Keratinocyte (primary cell): ENCODE data around the gene EHBP1. TPM values are rescaled to one million over a fixed set of nuclear protein-coding genes. Genes with fewer than 3 reads are reported as not detected.
A peak's percentile ranks its signal among the peaks of the same experiment; 100 is the strongest.

ENCODE experiments used
- DNase-seq: peaks from one replicate; pipeline ENCODE4 v3.0.0-alpha.2; 2011; ENCODE audit warnings: low read depth, missing footprints, low spot score
- FAIRE-seq: peaks from 2 replicates; lab custom pipeline; 2011; peaks lifted over from hg19 to GRCh38; lab: Jason Lieb, UNC
- H2AFZ ChIP-seq: 2 replicates; pipeline ENCODE4 v1.6.0; 2012; ENCODE audit warnings: low read length, control low read depth, inconsistent platforms; ENCODE audit not compliant: control insufficient read depth
- H3K27ac ChIP-seq: 2 replicates; pipeline ENCODE4 v1.5.1; 2011; ENCODE audit warnings: low read length; ENCODE audit not compliant: control insufficient read depth, insufficient read depth
- H3K27me3 ChIP-seq: 3 replicates; pipeline ENCODE4 v1.6.0; 2011; ENCODE audit warnings: low read length; ENCODE audit not compliant: control insufficient read depth, insufficient read depth; ENCODE audit errors: extremely low read depth
- H3K36me3 ChIP-seq, 2 experiments: 2 replicates in 1 of 2; 3 replicates in 1 of 2; pipeline ENCODE4 v1.5.1; 2011; ENCODE audit warnings: low read length in 2 of 2, mild to moderate bottlenecking in 1 of 2; ENCODE audit not compliant: control insufficient read depth in 2 of 2, insufficient read depth in 2 of 2; ENCODE audit errors: extremely low read depth in 1 of 2
- H3K4me1 ChIP-seq: 3 replicates; pipeline ENCODE4 v1.5.1; 2011; ENCODE audit warnings: low read length; ENCODE audit not compliant: control insufficient read depth, insufficient read depth; ENCODE audit errors: extremely low read depth
- H3K4me2 ChIP-seq: 3 replicates; pipeline ENCODE4 v1.6.0; 2011; ENCODE audit warnings: low read depth, low read length; ENCODE audit not compliant: control insufficient read depth, insufficient read depth; ENCODE audit errors: extremely low read depth
- H3K4me3 ChIP-seq, 3 experiments: fragments of 200-600 bp in 1 of 3; sonication (generic) in 1 of 3; 2 replicates in 2 of 3; 3 replicates in 1 of 3; pipeline ENCODE4 v1.5.1; 2011 to 2016; ENCODE audit warnings: low read length in 3 of 3, mild to moderate bottlenecking in 3 of 3, control low read depth in 2 of 3, inconsistent platforms in 1 of 3, low read depth in 1 of 3, mixed read lengths in 1 of 3, mixed run types in 1 of 3, moderate library complexity in 1 of 3; ENCODE audit not compliant: control insufficient read depth in 2 of 3, insufficient read depth in 2 of 3; ENCODE audit errors: extremely low read depth in 1 of 3
- H3K79me2 ChIP-seq: 2 replicates; pipeline ENCODE4 v1.6.0; 2012; ENCODE audit warnings: low read length; ENCODE audit not compliant: control insufficient read depth, insufficient read depth
- H3K9ac ChIP-seq: 3 replicates; pipeline ENCODE4 v1.6.0; 2011; ENCODE audit warnings: low read length; ENCODE audit not compliant: control insufficient read depth, insufficient read depth; ENCODE audit errors: extremely low read depth
- H3K9me1 ChIP-seq: 3 replicates; pipeline ENCODE4 v1.6.0; 2011; ENCODE audit warnings: low read length; ENCODE audit not compliant: control insufficient read depth, insufficient read depth; ENCODE audit errors: extremely low read depth
- H3K9me3 ChIP-seq: 2 replicates; pipeline ENCODE4 v1.5.1; 2012; ENCODE audit warnings: low read depth, low read length; ENCODE audit not compliant: control insufficient read depth
- H4K20me1 ChIP-seq: 3 replicates; pipeline ENCODE4 v1.6.0; 2011; ENCODE audit warnings: low read length; ENCODE audit not compliant: control insufficient read depth, insufficient read depth; ENCODE audit errors: extremely low read depth
- EZH2 ChIP-seq: IDR thresholded peaks from one replicate; pipeline ENCODE4 v1.6.1; 2012; ENCODE audit warnings: inconsistent platforms, mild to moderate bottlenecking, low read length, moderate library complexity
- dilution Hi-C: fragments of 300-500 bp; cut with MboI; formaldehyde crosslinking; loops from one replicate; pipeline ENCODE4 v1.7.0; 2020; ENCODE audit warnings: low sequenced_read_pairs; ENCODE audit not compliant: extremely low pct_ligation_motif_present
- polyA plus RNA-seq, 5 experiments: library from polyadenylated mRNA; depleted of rRNA in 3 of 5; stranded (reverse) in 3 of 5; stranded (forward) in 1 of 5; unstranded in 1 of 5; fragments of >200 nt; gene quantifications; 1 replicate in 1 of 5; 2 replicates in 3 of 5; 3 replicates in 1 of 5; pipeline versions ENCODE4 v1.2.1 to v1.2.3, GENCODE V29; 2011 to 2012; ENCODE audit warnings: missing spikeins in 2 of 5, low read depth in 1 of 5, low replicate concordance in 1 of 5
- TF ChIP-seq, protein P1 (sequence below), 3 experiments: IDR thresholded peaks in 1 of 3; conservative IDR thresholded peaks in 1 of 3; optimal IDR thresholded peaks in 1 of 3; 2 replicates in 2 of 3; 3 replicates in 1 of 3; pipeline versions ENCODE3 to v1.5.1; 2011; ENCODE audit warnings: low read length in 3 of 3, mild to moderate bottlenecking in 3 of 3, moderate library complexity in 2 of 3, control low read depth in 1 of 3, inconsistent platforms in 1 of 3; ENCODE audit not compliant: insufficient read depth in 2 of 3; ENCODE audit errors: extremely low read depth in 1 of 3

The EHBP1 gene
- polyA plus RNA-seq, 1 donor (not counting 4 experiments of a cell fraction or from before 2014, with no cell fraction given), result 59.0 TPM

DNA sequence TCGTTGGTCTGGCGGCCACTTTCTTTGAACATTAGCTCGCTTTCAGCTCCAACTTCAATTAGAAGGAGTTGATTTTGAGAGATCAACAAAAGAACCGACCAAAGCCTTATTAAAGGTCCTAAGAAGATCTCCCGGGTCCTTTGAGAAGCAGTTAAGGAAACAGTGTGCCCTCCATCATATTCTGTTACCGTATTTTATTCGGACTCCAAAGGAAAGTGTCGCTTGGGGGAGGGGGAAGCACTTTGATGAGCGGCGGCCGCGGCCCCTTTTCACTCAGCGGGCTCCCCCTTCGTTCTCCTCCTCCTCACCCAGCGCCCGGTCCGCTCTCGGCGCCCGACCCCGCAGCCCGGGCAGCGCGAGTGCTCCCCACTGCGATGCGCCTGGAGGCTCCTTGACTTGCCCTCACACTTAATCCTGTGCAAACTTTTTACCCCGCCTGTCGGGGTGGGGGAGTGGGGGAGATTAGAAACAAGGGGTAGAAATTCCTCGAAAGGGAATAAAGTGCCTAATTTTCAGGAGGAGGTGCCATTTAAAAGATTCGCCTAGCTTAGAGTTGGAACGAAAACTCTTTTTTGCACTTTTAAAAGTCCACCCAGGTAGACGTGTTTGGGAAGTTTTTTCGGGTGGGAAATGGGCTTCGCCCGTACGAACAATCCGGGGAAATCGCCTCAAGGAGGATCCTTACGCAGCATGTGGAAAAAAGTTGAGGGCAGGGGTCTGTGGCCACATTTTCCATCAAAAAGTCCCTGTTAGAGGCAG, 343.9 kb downstream of the EHBP1 start:
- FAIRE-seq (no peak), DNase-seq (no peak)
- peak overlapping the region; percentile 59 for H2AFZ ChIP-seq
- H4K20me1 ChIP-seq, result no peaks in the 10 kb centered on the region
- peaks cover 23% of the 10 kb centered on the region for H3K4me1 ChIP-seq
- peaks cover 15% of the 10 kb centered on the region for H3K79me2 ChIP-seq
- no peaks in the 10 kb centered on the region for H3K9me3 ChIP-seq
- peaks cover 7 to 11% of the 10 kb centered on the region in 2 experiments for H3K36me3 ChIP-seq
- no peaks in the 10 kb centered on the region for H3K9me1 ChIP-seq
- peak overlapping the region; percentile 82 for H3K27ac ChIP-seq
- H3K27me3 ChIP-seq, result no peaks in the 10 kb centered on the region
- peak overlapping the region; percentile 59 to 90 (median 85) for H3K4me3 ChIP-seq
- H3K4me2 ChIP-seq, result peak overlapping the region; percentile 100
- no peak for TF ChIP-seq EZH2
- TF ChIP-seq, protein P1, sequence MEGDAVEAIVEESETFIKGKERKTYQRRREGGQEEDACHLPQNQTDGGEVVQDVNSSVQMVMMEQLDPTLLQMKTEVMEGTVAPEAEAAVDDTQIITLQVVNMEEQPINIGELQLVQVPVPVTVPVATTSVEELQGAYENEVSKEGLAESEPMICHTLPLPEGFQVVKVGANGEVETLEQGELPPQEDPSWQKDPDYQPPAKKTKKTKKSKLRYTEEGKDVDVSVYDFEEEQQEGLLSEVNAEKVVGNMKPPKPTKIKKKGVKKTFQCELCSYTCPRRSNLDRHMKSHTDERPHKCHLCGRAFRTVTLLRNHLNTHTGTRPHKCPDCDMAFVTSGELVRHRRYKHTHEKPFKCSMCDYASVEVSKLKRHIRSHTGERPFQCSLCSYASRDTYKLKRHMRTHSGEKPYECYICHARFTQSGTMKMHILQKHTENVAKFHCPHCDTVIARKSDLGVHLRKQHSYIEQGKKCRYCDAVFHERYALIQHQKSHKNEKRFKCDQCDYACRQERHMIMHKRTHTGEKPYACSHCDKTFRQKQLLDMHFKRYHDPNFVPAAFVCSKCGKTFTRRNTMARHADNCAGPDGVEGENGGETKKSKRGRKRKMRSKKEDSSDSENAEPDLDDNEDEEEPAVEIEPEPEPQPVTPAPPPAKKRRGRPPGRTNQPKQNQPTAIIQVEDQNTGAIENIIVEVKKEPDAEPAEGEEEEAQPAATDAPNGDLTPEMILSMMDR (optimal IDR thresholded peaks at IDR 0.05 in 1 of 3, IDR thresholded peaks at IDR 0.05 in 1 of 3, conservative IDR thresholded peaks at IDR 0.05 in 1 of 3; ENCODE audit: extremely low read depth in 1 of 3, insufficient read depth in 2 of 3, low read length in 3 of 3), result no peak
- dilution Hi-C loops, result no loop called here
- peak overlapping the region; percentile 80 for H3K9ac ChIP-seq

GRCh38 chr2:63049970-63050333, 344.4 kb downstream of the EHBP1 start:
- Histone ChIP-seq H3K79me2 (peaks cover 15% of the 10 kb centered on the region), H3K36me3 (peaks cover 7 to 13% of the 10 kb centered on the region in 2 experiments), H3K4me3 (peak overlapping the region; percentile 59 to 90 (median 85)), H3K4me1 (peaks cover 23% of the 10 kb centered on the region), H3K27me3 (no peaks in the 10 kb centered on the region), H3K9me3 (no peaks in the 10 kb centered on the region), H3K4me2 (peak overlapping the region; percentile 100), H3K9ac (peak overlapping the region; percentile 80), H3K27ac (peak overlapping the region; percentile 82), H4K20me1 (no peaks in the 10 kb centered on the region), H3K9me1 (no peaks in the 10 kb centered on the region), H2AFZ (peak overlapping the region; percentile 43)
- dilution Hi-C loops, result no loop called here
- TF ChIP-seq EZH2, result no peak
- TF ChIP-seq, protein P1 (optimal IDR thresholded peaks at IDR 0.05 in 1 of 3, IDR thresholded peaks at IDR 0.05 in 1 of 3, conservative IDR thresholded peaks at IDR 0.05 in 1 of 3; ENCODE audit: extremely low read depth in 1 of 3, insufficient read depth in 2 of 3, low read length in 3 of 3), result no peak
- DNase-seq, result no peak
- no peak for FAIRE-seq
